ENCODE data around the gene NR1D1.

The NR1D1 gene

GRCh38 chr17:40074175-40074512 is 26.2 kb downstream of the NR1D1 start:
- no peak for DNase-seq

GRCh38 chr17:40073454-40074174 is 26.8 kb downstream of the NR1D1 start:
- no peak for DNase-seq

GRCh38 chr17:40072735-40073346 is 27.5 kb downstream of the NR1D1 start:
- no peak for DNase-seq

- peak; percentile 27 for DNase-seq
Observed at GRCh38 chr17:40072040-40072734, 28.2 kb downstream of the NR1D1 start.

- no peak for DNase-seq
Observed at GRCh38 chr17:40071313-40072039, 28.9 kb downstream of the NR1D1 start.

- DNase-seq: no peak
Observed at GRCh38 chr17:40070709-40071312, 29.6 kb downstream of the NR1D1 start.

GRCh38 chr17:40069751-40070708 is 30.4 kb downstream of the NR1D1 start:
- DNase-seq: no peak

- DNase-seq: peak; percentile 34
Observed at GRCh38 chr17:40068917-40069750, 31.3 kb downstream of the NR1D1 start.

- DNase-seq: no peak
Observed at GRCh38 chr17:40068584-40068916, 31.8 kb downstream of the NR1D1 start.

GRCh38 chr17:40068129-40068581 is 32.2 kb downstream of the NR1D1 start:
- DNase-seq: no peak

- DNase-seq: no peak
Observed at GRCh38 chr17:40067710-40068109, 32.7 kb downstream of the NR1D1 start.

- DNase-seq: no peak
Observed at GRCh38 chr17:40065769-40066510, 34.4 kb downstream of the NR1D1 start.

GRCh38 chr17:40064971-40065768 is 35.2 kb downstream of the NR1D1 start:
- DNase-seq: peak; percentile 31

GRCh38 chr17:40063901-40064531 is 36.4 kb downstream of the NR1D1 start:
- no peak for DNase-seq

- DNase-seq: no peak
Observed at GRCh38 chr17:40063187-40063771, 37.1 kb downstream of the NR1D1 start.

GRCh38 chr17:40062329-40063186 is 37.8 kb downstream of the NR1D1 start, which contains the start of gene THRA:
TSS of gene THRA (plus strand) at chr17:40062965. CDS start at chr17:40074489, 11,524 bp downstream.
- peak; percentile 35 for DNase-seq

GRCh38 chr17:40061609-40062038 is 38.8 kb downstream of the NR1D1 start:
- DNase-seq: no peak

Data from kidney glomerular epithelial cell (primary cell).